Measurements from ENCODE around the gene SENP5.

GRCh38 chr3:196842567-196843434, 24.9 kb upstream of the SENP5 start:
- TF ChIP-seq POLR2A (IDR thresholded peaks at IDR 0.05; ENCODE audit: control extremely low read depth in 1 of 2, low read depth in 2 of 2, low read length in 2 of 2) (no peak), RAD21 (IDR thresholded peaks at IDR 0.05 in 1 of 2, conservative IDR thresholded peaks at IDR 0.05 in 1 of 2; ENCODE audit: low read depth in 2 of 2, low read length in 2 of 2) (no peak), SIRT6 (IDR thresholded peaks at IDR 0.05; ENCODE audit: low read length) (no peak), ATF2 (IDR thresholded peaks at IDR 0.05; ENCODE audit: low read length) (no peak), GABPA (IDR thresholded peaks at IDR 0.05; ENCODE audit: borderline replicate concordance, insufficient read depth, low read length) (no peak), RFX5 (IDR thresholded peaks at IDR 0.05; ENCODE audit: borderline replicate concordance, low read depth, low read length) (no peak), HDAC6 (IDR thresholded peaks at IDR 0.05; ENCODE audit: low read depth, low read length) (no peak)
- TF ChIP-seq, protein P1, sequence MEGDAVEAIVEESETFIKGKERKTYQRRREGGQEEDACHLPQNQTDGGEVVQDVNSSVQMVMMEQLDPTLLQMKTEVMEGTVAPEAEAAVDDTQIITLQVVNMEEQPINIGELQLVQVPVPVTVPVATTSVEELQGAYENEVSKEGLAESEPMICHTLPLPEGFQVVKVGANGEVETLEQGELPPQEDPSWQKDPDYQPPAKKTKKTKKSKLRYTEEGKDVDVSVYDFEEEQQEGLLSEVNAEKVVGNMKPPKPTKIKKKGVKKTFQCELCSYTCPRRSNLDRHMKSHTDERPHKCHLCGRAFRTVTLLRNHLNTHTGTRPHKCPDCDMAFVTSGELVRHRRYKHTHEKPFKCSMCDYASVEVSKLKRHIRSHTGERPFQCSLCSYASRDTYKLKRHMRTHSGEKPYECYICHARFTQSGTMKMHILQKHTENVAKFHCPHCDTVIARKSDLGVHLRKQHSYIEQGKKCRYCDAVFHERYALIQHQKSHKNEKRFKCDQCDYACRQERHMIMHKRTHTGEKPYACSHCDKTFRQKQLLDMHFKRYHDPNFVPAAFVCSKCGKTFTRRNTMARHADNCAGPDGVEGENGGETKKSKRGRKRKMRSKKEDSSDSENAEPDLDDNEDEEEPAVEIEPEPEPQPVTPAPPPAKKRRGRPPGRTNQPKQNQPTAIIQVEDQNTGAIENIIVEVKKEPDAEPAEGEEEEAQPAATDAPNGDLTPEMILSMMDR (IDR thresholded peaks at IDR 0.05; ENCODE audit: control extremely low read depth in 1 of 3, insufficient read depth in 1 of 3, low read depth in 1 of 3, low read length in 3 of 3), result no peak
- TF ChIP-seq, protein P2, sequence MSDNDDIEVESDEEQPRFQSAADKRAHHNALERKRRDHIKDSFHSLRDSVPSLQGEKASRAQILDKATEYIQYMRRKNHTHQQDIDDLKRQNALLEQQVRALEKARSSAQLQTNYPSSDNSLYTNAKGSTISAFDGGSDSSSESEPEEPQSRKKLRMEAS (IDR thresholded peaks at IDR 0.05), result no peak
